H1 (cell line): ENCODE data around the gene TGFB3. TPM values are rescaled to one million over a fixed set of nuclear protein-coding genes. Genes with fewer than 3 reads are reported as not detected.

Source experiments
- CTCF ChIA-PET: fragments of 300-600 bp; sonication (Branson Sonifier 250); formaldehyde crosslinking; loops from one replicate; lab custom pipeline; 2021; ENCODE audit not compliant: partially characterized antibody; lab: Charles Lee
- POLR2A ChIA-PET: fragments of 300-600 bp; sonication (Branson Sonifier 250); formaldehyde crosslinking; loops from one replicate; lab custom pipeline; 2021; ENCODE audit warnings: inconsistent platforms; ENCODE audit not compliant: partially characterized antibody; lab: Charles Lee
- DNase-seq, 2 experiments: peaks; one replicate each; pipeline versions ENCODE4 v3.0.0 to v3.0.0-alpha.2; 2010 to 2022; ENCODE audit warnings: low spot score in 2 of 2, low read depth in 1 of 2, mixed read lengths in 1 of 2
- FAIRE-seq: peaks from 2 replicates; lab custom pipeline; 2011; peaks lifted over from hg19 to GRCh38; lab: Jason Lieb, UNC
- H2AFZ ChIP-seq: 2 replicates; pipeline ENCODE4 v1.8.1; 2012; ENCODE audit warnings: low read length, inconsistent platforms
- H2AK5ac ChIP-seq: 2 replicates; pipeline ENCODE4 v1.6.1; 2013; ENCODE audit warnings: low read depth, low read length
- H2BK120ac ChIP-seq: replicated peaks from 2 replicates; pipeline ENCODE3; 2013; ENCODE audit warnings: low read depth, low read length, inconsistent platforms
- H2BK12ac ChIP-seq: 2 replicates; pipeline ENCODE4 v1.6.1; 2013; ENCODE audit warnings: low read depth, low read length
- H2BK15ac ChIP-seq: 2 replicates; pipeline ENCODE4 v1.6.1; 2013; ENCODE audit warnings: low read length
- H2BK20ac ChIP-seq: 2 replicates; pipeline ENCODE4 v1.6.1; 2013; ENCODE audit warnings: low read length
- H2BK5ac ChIP-seq: 2 replicates; pipeline ENCODE4 v1.6.1; 2013; ENCODE audit warnings: low read depth, low read length
- H3K14ac ChIP-seq: 2 replicates; pipeline ENCODE4 v1.6.1; 2013; ENCODE audit warnings: inconsistent platforms; ENCODE audit not compliant: insufficient read length
- H3K18ac ChIP-seq: 2 replicates; pipeline ENCODE4 v1.6.1; 2013; ENCODE audit warnings: low read length; ENCODE audit errors: extremely low read depth
- H3K23ac ChIP-seq: 2 replicates; pipeline ENCODE4 v1.6.1; 2013; ENCODE audit warnings: inconsistent platforms; ENCODE audit not compliant: insufficient read length
- H3K23me2 ChIP-seq: 2 replicates; pipeline ENCODE4 v1.6.1; 2013; ENCODE audit warnings: low read depth, low read length
- H3K27ac ChIP-seq: 2 replicates; pipeline ENCODE4 v1.6.1; 2011; ENCODE audit warnings: low read depth, low read length, inconsistent platforms
- H3K27me3 ChIP-seq, 4 experiments: replicated peaks in 1 of 4; 1 replicate in 1 of 4; 2 replicates in 3 of 4; pipeline versions ENCODE4 v1.6.1 to v1.8.1; 2011 to 2013; ENCODE audit warnings: low read length in 3 of 4, mild to moderate bottlenecking in 3 of 4, inconsistent platforms in 2 of 4, mixed read lengths in 2 of 4, moderate library complexity in 1 of 4; ENCODE audit not compliant: control insufficient read depth in 3 of 4, insufficient read depth in 3 of 4; ENCODE audit errors: extremely low read depth in 1 of 4
- H3K36me3 ChIP-seq, 4 experiments: 2 replicates each; pipeline versions ENCODE4 v1.6.1 to v1.8.1; 2011 to 2013; ENCODE audit warnings: mild to moderate bottlenecking in 4 of 4, low read length in 3 of 4, moderate library complexity in 2 of 4, control low read depth in 1 of 4, inconsistent platforms in 1 of 4; ENCODE audit not compliant: insufficient read depth in 4 of 4, control insufficient read depth in 2 of 4
- H3K4ac ChIP-seq: replicated peaks from 2 replicates; pipeline ENCODE3; 2013; ENCODE audit warnings: low read length, low read depth, mixed read lengths, inconsistent platforms; ENCODE audit not compliant: insufficient read length
- H3K4me1 ChIP-seq, 4 experiments: replicated peaks in 1 of 4; 1 replicate in 1 of 4; 2 replicates in 3 of 4; pipeline versions ENCODE4 v1.6.1 to v1.8.1; 2011 to 2013; ENCODE audit warnings: low read length in 3 of 4, inconsistent platforms in 2 of 4, mixed read lengths in 1 of 4; ENCODE audit not compliant: insufficient read depth in 4 of 4, control insufficient read depth in 3 of 4
- H3K4me2 ChIP-seq, 2 experiments: 2 replicates each; pipeline versions ENCODE4 v1.6.1 to v1.8.1; 2011 to 2013; ENCODE audit warnings: low read depth in 2 of 2, low read length in 2 of 2, control low read depth in 1 of 2, inconsistent platforms in 1 of 2, mild to moderate bottlenecking in 1 of 2; ENCODE audit not compliant: insufficient read depth in 1 of 2
- H3K4me3 ChIP-seq, 4 experiments: fragments of 200-600, 300-600 bp in 1 of 4; sonication (generic), shearing (Covaris generic), sonication (Bioruptor Twin) in 1 of 4; 2 replicates each; pipeline versions ENCODE4 v1.5.1 to v1.8.1; 2011 to 2016; ENCODE audit warnings: low read length in 4 of 4, low read depth in 3 of 4, control low read depth in 2 of 4, inconsistent platforms in 2 of 4, mild to moderate bottlenecking in 2 of 4, mixed read lengths in 1 of 4, moderate library complexity in 1 of 4; ENCODE audit not compliant: insufficient read depth in 2 of 4; ENCODE audit errors: extremely low read depth in 1 of 4
- H3K56ac ChIP-seq: replicated peaks from 2 replicates; pipeline ENCODE3; 2013; ENCODE audit warnings: low read depth, mild to moderate bottlenecking, mixed read lengths, low read length, inconsistent platforms; ENCODE audit not compliant: insufficient read length
- H3K79me1 ChIP-seq: 2 replicates; pipeline ENCODE4 v1.6.1; 2013; ENCODE audit warnings: low read depth, low read length, control low read depth
- H3K79me2 ChIP-seq, 2 experiments: 2 replicates each; pipeline versions ENCODE4 v1.6.1 to v1.8.1; 2012 to 2013; ENCODE audit warnings: low read length in 2 of 2, mild to moderate bottlenecking in 2 of 2, inconsistent platforms in 1 of 2; ENCODE audit not compliant: insufficient read depth in 2 of 2, control insufficient read depth in 1 of 2
- H3K9ac ChIP-seq, 4 experiments: replicated peaks in 1 of 4; 1 replicate in 1 of 4; 2 replicates in 3 of 4; pipeline versions ENCODE4 v1.6.1 to v1.8.1; 2011 to 2013; ENCODE audit warnings: low read depth in 3 of 4, low read length in 3 of 4, control low read depth in 2 of 4, mild to moderate bottlenecking in 2 of 4, moderate library complexity in 2 of 4, inconsistent platforms in 1 of 4; ENCODE audit errors: extremely low read depth in 1 of 4
- H3K9me3 ChIP-seq, 2 experiments: 2 replicates each; pipeline versions ENCODE4 v1.6.1 to v1.8.1; 2012 to 2013; ENCODE audit warnings: mild to moderate bottlenecking in 2 of 2, moderate library complexity in 2 of 2, control low read depth in 1 of 2, inconsistent platforms in 1 of 2, low read depth in 1 of 2, low read length in 1 of 2, mixed read lengths in 1 of 2; ENCODE audit not compliant: insufficient read depth in 2 of 2
- H4K20me1 ChIP-seq, 2 experiments: replicated peaks in 1 of 2; 2 replicates each; pipeline versions ENCODE3 to v1.8.1; 2011 to 2013; ENCODE audit warnings: inconsistent platforms in 2 of 2, low read length in 2 of 2, mild to moderate bottlenecking in 1 of 2; ENCODE audit not compliant: insufficient read depth in 2 of 2, control insufficient read depth in 1 of 2
- H4K5ac ChIP-seq: 2 replicates; pipeline ENCODE4 v1.6.1; 2013; ENCODE audit warnings: low read length, low read depth, mixed read lengths, inconsistent platforms; ENCODE audit not compliant: insufficient read length
- H4K8ac ChIP-seq: 2 replicates; pipeline ENCODE4 v1.8.0; 2013; ENCODE audit warnings: mild to moderate bottlenecking, moderate library complexity, low read length, inconsistent platforms; ENCODE audit not compliant: insufficient read depth; ENCODE audit errors: extremely low read depth
- H4K91ac ChIP-seq: replicated peaks from 2 replicates; pipeline ENCODE3; 2013; ENCODE audit warnings: low read length, mixed read lengths, inconsistent platforms; ENCODE audit not compliant: insufficient read length
- BRCA1 ChIP-seq: IDR thresholded peaks from 2 replicates; pipeline ENCODE4 v1.6.1; 2012; ENCODE audit warnings: low read depth, low read length, improper control_type of control experiment
- CBX5 ChIP-seq: fragments of 300-800, 300-1000 bp; sonication (generic); IDR thresholded peaks from 2 replicates; pipeline ENCODE4 v1.7.1; 2016; ENCODE audit warnings: antibody characterized with exemption, low read length, low read depth
- CEBPB ChIP-seq: IDR thresholded peaks from 2 replicates; pipeline ENCODE4 v1.6.1; 2012; ENCODE audit warnings: low read depth, low read length
- CTBP2 ChIP-seq: IDR thresholded peaks from 2 replicates; pipeline ENCODE4 v1.7.0; 2011; ENCODE audit warnings: borderline replicate concordance, mild to moderate bottlenecking, moderate library complexity, mixed read lengths, low read length; ENCODE audit not compliant: insufficient read depth, insufficient read length
- GTF2F1 ChIP-seq: IDR thresholded peaks from 2 replicates; pipeline ENCODE4 v1.6.1; 2012; ENCODE audit warnings: low read depth, low read length, improper control_type of control experiment, borderline replicate concordance
- KDM4A ChIP-seq: IDR thresholded peaks from one replicate; pipeline ENCODE4 v1.7.1; 2012; ENCODE audit warnings: low read depth, mild to moderate bottlenecking, moderate library complexity, low read length, inconsistent platforms; ENCODE audit not compliant: severe bottlenecking
- MAFK ChIP-seq: IDR thresholded peaks from 2 replicates; pipeline ENCODE4 v1.6.1; 2012; ENCODE audit warnings: low read depth, mild to moderate bottlenecking, improper control_type of control experiment, low read length
- POLR2A ChIP-seq, 2 experiments: IDR thresholded peaks; 1 replicate in 1 of 2; 2 replicates in 1 of 2; pipeline ENCODE4 v1.6.1; 2011; ENCODE audit warnings: low read depth in 2 of 2, low read length in 2 of 2, mild to moderate bottlenecking in 2 of 2; ENCODE audit errors: control extremely low read depth in 1 of 2
- POU5F1 ChIP-seq: IDR thresholded peaks from 2 replicates; pipeline ENCODE4 v1.6.1; 2011; ENCODE audit warnings: low read depth, mild to moderate bottlenecking, low read length, moderate library complexity
- RAD21 ChIP-seq, 2 experiments: IDR thresholded peaks in 1 of 2; conservative IDR thresholded peaks in 1 of 2; 2 replicates each; pipeline ENCODE4 v1.6.1; 2011; ENCODE audit warnings: low read depth in 2 of 2, low read length in 2 of 2, improper control_type of control experiment in 1 of 2, inconsistent platforms in 1 of 2, mild to moderate bottlenecking in 1 of 2, moderate library complexity in 1 of 2
- SIN3A ChIP-seq, 2 experiments: IDR thresholded peaks in 1 of 2; conservative IDR thresholded peaks in 1 of 2; 2 replicates each; pipeline ENCODE4 v1.6.1; 2011 to 2012; ENCODE audit warnings: low read length in 2 of 2, improper control_type of control experiment in 1 of 2, low read depth in 1 of 2, mild to moderate bottlenecking in 1 of 2
- SRF ChIP-seq: IDR thresholded peaks from 2 replicates; pipeline ENCODE4 v1.6.1; 2011; ENCODE audit warnings: mild to moderate bottlenecking, low read depth, low read length, moderate library complexity
- SUZ12 ChIP-seq: fragments of 200-600 bp; sonication (generic); IDR thresholded peaks from 2 replicates; pipeline ENCODE4 v1.6.1; 2012; ENCODE audit warnings: mild to moderate bottlenecking, inconsistent platforms, low read length, moderate library complexity, mixed read lengths
- TAF1 ChIP-seq: IDR thresholded peaks from 2 replicates; pipeline ENCODE4 v1.6.1; 2011; ENCODE audit warnings: mild to moderate bottlenecking, low read depth, low read length
- TEAD4 ChIP-seq: IDR thresholded peaks from 2 replicates; pipeline ENCODE4 v1.6.1; 2012; ENCODE audit warnings: low read depth, low read length, inconsistent platforms, mixed read lengths
- ZNF274 ChIP-seq: IDR thresholded peaks from 2 replicates; pipeline ENCODE4 v1.7.0; 2012; ENCODE audit warnings: low read length, borderline replicate concordance; ENCODE audit errors: extremely low read depth
- WGBS, 2 experiments: shearing (Covaris generic) in 1 of 2; methylation state at CpG; one replicate each; pipeline versions ENCODE4 v1.1.6 to v1.1.7; 2013 to 2015; ENCODE audit warnings: low lambda C conversion rate in 2 of 2, mixed read lengths in 2 of 2, inconsistent platforms in 1 of 2, low coverage in 1 of 2, missing lambda C conversion rate in 1 of 2; ENCODE audit not compliant: insufficient replicate concordance in 2 of 2, insufficient coverage in 1 of 2, insufficient read length in 1 of 2; ENCODE audit errors: extremely low coverage in 1 of 2, missing lambda C conversion rate in 1 of 2; 5-methylcytosine and 5-hydroxymethylcytosine counted together
- polyA plus RNA-seq, 7 experiments: library from polyadenylated mRNA; depleted of rRNA in 3 of 7; stranded (reverse) in 5 of 7; unstranded in 2 of 7; fragments of >200 nt in 5 of 7; fragments of 200-250 nt in 2 of 7; gene quantifications; 1 replicate in 5 of 7; 2 replicates in 1 of 7; 4 replicates in 1 of 7; pipeline versions ENCODE4 v1.2.1 to v1.2.3, GENCODE V29; 2011 to 2013; ENCODE audit warnings: missing spikeins in 2 of 7, mixed read lengths in 2 of 7
- total RNA-seq: library from RNA; stranded (reverse); fragmentation: NEBNext Ultra II Directional; extraction: Animal tissue kit (Norgen Biotek cat#: 25700); gene quantifications from 2 replicates; pipeline ENCODE4 v1.2.1, GENCODE V29; 2021

The TGFB3 gene
- total and polyA plus RNA-seq, 2 of the 8 experiments (the other 6 are each of a cell fraction or from before 2014, with no cell fraction given) = 0.65 to 0.86 TPM

DNA sequence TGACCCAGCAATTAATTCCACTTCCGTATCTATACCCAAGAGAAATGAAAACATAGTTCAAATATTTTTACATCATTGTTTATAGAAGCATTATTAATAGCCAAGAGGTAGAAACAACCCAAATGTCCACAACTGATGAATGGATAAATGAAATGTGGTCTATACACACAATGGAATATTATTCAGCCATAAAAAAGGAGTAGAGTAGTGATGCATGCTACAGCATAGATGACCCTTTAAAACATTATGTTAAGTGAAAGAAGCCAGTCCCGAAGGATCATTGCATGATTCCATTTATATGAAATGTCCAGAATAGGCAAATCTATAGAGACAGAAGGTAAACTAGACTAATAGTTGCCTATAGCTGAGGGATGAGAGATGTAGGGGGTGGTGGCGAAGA, 29.3 kb downstream of the TGFB3 start:
- no peak overlapping the region for H4K8ac ChIP-seq
- H3K56ac ChIP-seq = no peak overlapping the region
- no peak for FAIRE-seq
- H3K9me3 ChIP-seq = no peaks in the 10 kb centered on the region
- no peaks in the 10 kb centered on the region for H3K27me3 ChIP-seq
- no peak overlapping the region for H3K23ac ChIP-seq
- no peak overlapping the region for H2BK120ac ChIP-seq
- WGBS, 2 experiments = 88 to 100% methylated on average over 1 to 3 of the region's 3 CpGs
- no peak for DNase-seq
- H3K4me1 ChIP-seq = peaks cover 0 to 2% (median 0%) of the 10 kb centered on the region in 4 experiments; a peak in 2 of 7 replicates
- H3K27ac ChIP-seq = no peak overlapping the region
- no peak overlapping the region for H3K14ac ChIP-seq
- H3K9ac ChIP-seq = no peak overlapping the region
- ChIA-PET CTCF (no interaction called here), POLR2A (no interaction called here)
- H4K91ac ChIP-seq = no peak overlapping the region
- H2AK5ac ChIP-seq = no peak overlapping the region
- H2BK12ac ChIP-seq = no peak overlapping the region
- no peak overlapping the region for H2BK20ac ChIP-seq
- H3K23me2 ChIP-seq = no peaks in the 10 kb centered on the region
- H2BK5ac ChIP-seq = no peak overlapping the region
- H3K4me2 ChIP-seq = no peak overlapping the region
- no peaks in the 10 kb centered on the region for H3K79me2 ChIP-seq
- no peak overlapping the region for H3K4ac ChIP-seq
- no peaks in the 10 kb centered on the region for H4K20me1 ChIP-seq
- no peak overlapping the region for H2AFZ ChIP-seq
- H2BK15ac ChIP-seq = no peak overlapping the region
- no peak overlapping the region for H4K5ac ChIP-seq
- H3K36me3 ChIP-seq = no peaks in the 10 kb centered on the region; a peak in 1 of 8 replicates
- no peaks in the 10 kb centered on the region for H3K79me1 ChIP-seq
- H3K18ac ChIP-seq = no peak overlapping the region
- H3K4me3 ChIP-seq = no peak overlapping the region
- TF ChIP-seq TEAD4 (no peak), CEBPB (no peak), CTBP2 (no peak), GTF2F1 (no peak), RAD21 (IDR thresholded peaks at IDR 0.05 in 1 of 2, conservative IDR thresholded peaks at IDR 0.05 in 1 of 2; ENCODE audit: low read depth in 2 of 2, low read length in 2 of 2) (no peak), POU5F1 (no peak), KDM4A (no peak), POLR2A (IDR thresholded peaks at IDR 0.05; ENCODE audit: control extremely low read depth in 1 of 2, low read depth in 2 of 2, low read length in 2 of 2) (no peak), SRF (no peak), SIN3A (conservative IDR thresholded peaks at IDR 0.05 in 1 of 2, IDR thresholded peaks at IDR 0.05 in 1 of 2; ENCODE audit: low read depth in 1 of 2, low read length in 2 of 2) (no peak), CBX5 (no peak), MAFK (no peak), BRCA1 (no peak), ZNF274 (no peak), SUZ12 (no peak), TAF1 (no peak)
